Loucy (cell line): ENCODE measurements around the gene ST6GALNAC4.

Source experiments
- EZH2phosphoT487 ChIP-seq: fragments of 200-600 bp; IDR thresholded peaks from 2 replicates; pipeline ENCODE4 v1.6.1; 2018; ENCODE audit warnings: antibody characterized with exemption, mild to moderate bottlenecking, moderate library complexity, borderline replicate concordance
- TF ChIP-seq, protein P1 (sequence below): fragments of 200-600 bp; sonication (generic); conservative IDR thresholded peaks from 2 replicates; pipeline ENCODE4 v1.5.1; 2014; ENCODE audit warnings: mild to moderate bottlenecking, antibody characterized with exemption, low read length

DNA sequence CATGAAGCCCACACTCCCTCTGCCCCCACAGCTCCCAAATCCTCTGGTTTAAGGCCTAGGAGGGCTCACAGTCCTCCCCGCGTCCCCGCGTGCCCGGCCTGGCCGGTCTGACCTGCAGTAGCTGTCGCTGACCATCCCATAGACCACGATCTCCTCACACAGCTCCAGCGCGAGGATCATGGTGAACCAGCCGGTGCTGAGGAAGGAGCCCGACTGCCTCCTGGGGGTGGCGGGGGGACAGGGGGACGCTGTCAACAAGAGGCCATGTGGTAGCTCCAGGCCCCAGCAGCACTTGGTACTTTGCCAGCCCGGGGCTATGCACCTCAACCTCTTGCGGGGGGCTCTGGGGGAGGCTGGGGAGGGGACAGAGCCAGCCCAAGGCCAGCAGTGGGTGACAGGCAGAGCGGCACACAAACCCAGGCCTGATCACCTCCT, 7.0 kb downstream of the ST6GALNAC4 start:
- TF ChIP-seq, protein P1, sequence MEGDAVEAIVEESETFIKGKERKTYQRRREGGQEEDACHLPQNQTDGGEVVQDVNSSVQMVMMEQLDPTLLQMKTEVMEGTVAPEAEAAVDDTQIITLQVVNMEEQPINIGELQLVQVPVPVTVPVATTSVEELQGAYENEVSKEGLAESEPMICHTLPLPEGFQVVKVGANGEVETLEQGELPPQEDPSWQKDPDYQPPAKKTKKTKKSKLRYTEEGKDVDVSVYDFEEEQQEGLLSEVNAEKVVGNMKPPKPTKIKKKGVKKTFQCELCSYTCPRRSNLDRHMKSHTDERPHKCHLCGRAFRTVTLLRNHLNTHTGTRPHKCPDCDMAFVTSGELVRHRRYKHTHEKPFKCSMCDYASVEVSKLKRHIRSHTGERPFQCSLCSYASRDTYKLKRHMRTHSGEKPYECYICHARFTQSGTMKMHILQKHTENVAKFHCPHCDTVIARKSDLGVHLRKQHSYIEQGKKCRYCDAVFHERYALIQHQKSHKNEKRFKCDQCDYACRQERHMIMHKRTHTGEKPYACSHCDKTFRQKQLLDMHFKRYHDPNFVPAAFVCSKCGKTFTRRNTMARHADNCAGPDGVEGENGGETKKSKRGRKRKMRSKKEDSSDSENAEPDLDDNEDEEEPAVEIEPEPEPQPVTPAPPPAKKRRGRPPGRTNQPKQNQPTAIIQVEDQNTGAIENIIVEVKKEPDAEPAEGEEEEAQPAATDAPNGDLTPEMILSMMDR = no peak
- no peak for TF ChIP-seq EZH2phosphoT487
